ENCODE measurements around the gene ARMC7.

- TF ChIP-seq CTCF (IDR thresholded peaks at IDR 0.05) (no peak), POLR2A (IDR thresholded peaks at IDR 0.05) (no peak)
Observed at GRCh38 chr17:75142236-75142971, 32.6 kb downstream of the ARMC7 start.
